ENCODE measurements around the gene ITGB3. TPM values are rescaled to one million over a fixed set of nuclear protein-coding genes. Genes with fewer than 3 reads are reported as not detected.

The ITGB3 gene
- polyA plus RNA-seq, 4 donors, result 0.54 to 4.8 (median 2.2) TPM

- no peaks in the 10 kb centered on the region for H3K27me3 ChIP-seq (ENCODE audit: control insufficient read depth in 3 of 3, insufficient read depth in 3 of 3, low read length in 3 of 3)
- FAIRE-seq (no peak), DNase-seq (no peak)
- H3K4me1 ChIP-seq (ENCODE audit: control insufficient read depth in 3 of 3, insufficient read depth in 2 of 3, low read depth in 1 of 3, low read length in 2 of 3), result peaks cover 0 to 20% (median 8%) of the 10 kb centered on the region in 3 donors
- H3K27ac ChIP-seq (ENCODE audit: low read depth in 1 of 3, low read length in 2 of 3), result no peak overlapping the region
- 85 to 89% (median 87%) methylated on average over 9 of the region's 9 CpGs for WGBS, 3 donors
- no peaks in the 10 kb centered on the region for H3K9me3 ChIP-seq (ENCODE audit: control insufficient read depth in 2 of 2, insufficient read depth in 1 of 2, low read depth in 1 of 2, low read length in 1 of 2)
- H3K36me3 ChIP-seq (ENCODE audit: control insufficient read depth in 3 of 3, insufficient read depth in 2 of 3, low read depth in 1 of 3, low read length in 3 of 3), result no peaks in the 10 kb centered on the region
- no peak overlapping the region for H3K4me3 ChIP-seq (ENCODE audit: low read depth in 1 of 3, low read length in 3 of 3)
Observed at GRCh38 chr17:47243737-47244598, 9.7 kb upstream of the ITGB3 start.

- H3K27ac ChIP-seq (ENCODE audit: low read depth in 1 of 3, low read length in 2 of 3), result no peak overlapping the region
- H3K9me3 ChIP-seq (ENCODE audit: control insufficient read depth in 2 of 2, insufficient read depth in 1 of 2, low read depth in 1 of 2, low read length in 1 of 2), result no peaks in the 10 kb centered on the region
- no peak for FAIRE-seq
- 77 to 92% (median 89%) methylated on average over 2 of the region's 2 CpGs for WGBS, 3 donors
- peaks cover 0 to 13% (median 8%) of the 10 kb centered on the region in 3 donors for H3K4me1 ChIP-seq (ENCODE audit: control insufficient read depth in 3 of 3, insufficient read depth in 2 of 3, low read depth in 1 of 3, low read length in 2 of 3)
- H3K36me3 ChIP-seq (ENCODE audit: control insufficient read depth in 3 of 3, insufficient read depth in 2 of 3, low read depth in 1 of 3, low read length in 3 of 3), result no peaks in the 10 kb centered on the region
- no peaks in the 10 kb centered on the region for H3K27me3 ChIP-seq (ENCODE audit: control insufficient read depth in 3 of 3, insufficient read depth in 3 of 3, low read length in 3 of 3)
- H3K4me3 ChIP-seq (ENCODE audit: low read depth in 1 of 3, low read length in 3 of 3), result no peak overlapping the region
- DNase-seq, result no peak
Observed at GRCh38 chr17:47244697-47245096, 8.9 kb upstream of the ITGB3 start.

DNA sequence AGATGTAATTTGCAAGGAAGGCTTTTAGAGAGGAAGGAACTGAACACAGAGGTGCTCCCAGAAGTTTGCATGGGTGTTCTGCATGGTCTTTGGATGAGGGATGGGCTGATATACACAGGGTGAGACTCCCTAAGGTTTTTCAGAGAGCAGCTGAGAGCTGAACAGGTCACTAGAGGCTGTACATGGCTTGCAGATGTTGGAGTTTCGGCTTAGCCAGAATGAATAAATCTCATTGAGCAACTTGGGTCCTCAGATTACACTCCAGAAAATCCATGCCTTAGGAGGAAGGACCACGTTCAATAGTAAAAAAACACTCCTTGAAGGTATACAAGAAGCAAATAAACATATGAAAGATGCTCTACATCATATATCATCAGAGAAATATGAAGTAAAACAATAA is 7.5 kb upstream of the ITGB3 start:
- no peak for FAIRE-seq
- no peaks in the 10 kb centered on the region for H3K4me1 ChIP-seq (ENCODE audit: control insufficient read depth in 3 of 3, insufficient read depth in 2 of 3, low read depth in 1 of 3, low read length in 2 of 3)

DNA sequence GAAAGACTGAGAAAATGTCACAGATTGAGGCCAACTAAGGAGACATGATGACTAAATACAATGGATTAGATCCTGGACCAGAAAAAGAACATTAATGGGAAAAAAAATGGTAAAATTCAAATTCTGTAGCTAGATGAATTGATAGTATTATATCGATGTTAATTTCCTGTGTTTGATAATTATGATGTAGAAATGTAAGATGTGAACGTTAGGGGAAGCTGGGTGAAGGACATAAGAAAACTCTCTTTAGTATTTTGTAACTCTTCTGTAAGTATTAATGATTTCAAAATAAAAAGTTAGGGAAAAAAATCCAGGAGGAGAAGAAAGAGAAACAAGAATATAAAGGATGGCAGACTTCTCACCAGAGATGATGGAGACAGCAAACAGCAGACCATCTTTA is 2.8 kb upstream of the ITGB3 start:
- peaks cover 0 to 17% (median 0%) of the 10 kb centered on the region in 3 donors for H3K27me3 ChIP-seq (ENCODE audit: control insufficient read depth in 3 of 3, insufficient read depth in 3 of 3, low read length in 3 of 3)

More for the DNA sequence above, 7.5 kb upstream of the ITGB3 start:
- no peak overlapping the region for H3K27ac ChIP-seq (ENCODE audit: low read depth in 1 of 3, low read length in 2 of 3)
- no peaks in the 10 kb centered on the region for H3K36me3 ChIP-seq (ENCODE audit: control insufficient read depth in 3 of 3, insufficient read depth in 2 of 3, low read depth in 1 of 3, low read length in 3 of 3)
- WGBS, 3 donors, result 73 to 83% (median 75%) methylated on average over 2 of the region's 2 CpGs
- H3K4me3 ChIP-seq (ENCODE audit: low read depth in 1 of 3, low read length in 3 of 3), result no peak overlapping the region
- H3K27me3 ChIP-seq (ENCODE audit: control insufficient read depth in 3 of 3, insufficient read depth in 3 of 3, low read length in 3 of 3), result no peaks in the 10 kb centered on the region
- DNase-seq, result no peak
- H3K9me3 ChIP-seq (ENCODE audit: control insufficient read depth in 2 of 2, insufficient read depth in 1 of 2, low read depth in 1 of 2, low read length in 1 of 2), result no peaks in the 10 kb centered on the region

GRCh38 chr17:47251421-47251940 is 2.1 kb upstream of the ITGB3 start:
- peaks cover 0 to 23% (median 0%) of the 10 kb centered on the region in 3 donors for H3K27me3 ChIP-seq (ENCODE audit: control insufficient read depth in 3 of 3, insufficient read depth in 3 of 3, low read length in 3 of 3)
- peak overlapping the region in 1 of 3 donors; percentile 62 for H3K27ac ChIP-seq (ENCODE audit: low read depth in 1 of 3, low read length in 2 of 3)
- no peaks in the 10 kb centered on the region for H3K9me3 ChIP-seq (ENCODE audit: control insufficient read depth in 2 of 2, insufficient read depth in 1 of 2, low read depth in 1 of 2, low read length in 1 of 2)
- H3K4me1 ChIP-seq (ENCODE audit: control insufficient read depth in 3 of 3, insufficient read depth in 2 of 3, low read depth in 1 of 3, low read length in 2 of 3), result peaks cover 2 to 27% (median 4%) of the 10 kb centered on the region in 3 donors
- 90 to 96% (median 91%) methylated on average over 1 of the region's 1 CpG for WGBS, 3 donors
- no peak overlapping the region for H3K4me3 ChIP-seq (ENCODE audit: low read depth in 1 of 3, low read length in 3 of 3)
- no peaks in the 10 kb centered on the region for H3K36me3 ChIP-seq (ENCODE audit: control insufficient read depth in 3 of 3, insufficient read depth in 2 of 3, low read depth in 1 of 3, low read length in 3 of 3)
- DNase-seq (no peak), FAIRE-seq (no peak)

More for the DNA sequence above, 2.8 kb upstream of the ITGB3 start:
- FAIRE-seq (no peak), DNase-seq (no peak)
- Histone ChIP-seq H3K9me3 (ENCODE audit: control insufficient read depth in 2 of 2, insufficient read depth in 1 of 2, low read depth in 1 of 2, low read length in 1 of 2) (no peaks in the 10 kb centered on the region), H3K36me3 (ENCODE audit: control insufficient read depth in 3 of 3, insufficient read depth in 2 of 3, low read depth in 1 of 3, low read length in 3 of 3) (no peaks in the 10 kb centered on the region), H3K4me1 (ENCODE audit: control insufficient read depth in 3 of 3, insufficient read depth in 2 of 3, low read depth in 1 of 3, low read length in 2 of 3) (peaks cover 2 to 27% (median 4%) of the 10 kb centered on the region in 3 donors), H3K4me3 (ENCODE audit: low read depth in 1 of 3, low read length in 3 of 3) (no peak overlapping the region), H3K27ac (ENCODE audit: low read depth in 1 of 3, low read length in 2 of 3) (no peak overlapping the region)
- 70 to 86% (median 83%) methylated on average over 2 of the region's 2 CpGs for WGBS, 3 donors

DNA sequence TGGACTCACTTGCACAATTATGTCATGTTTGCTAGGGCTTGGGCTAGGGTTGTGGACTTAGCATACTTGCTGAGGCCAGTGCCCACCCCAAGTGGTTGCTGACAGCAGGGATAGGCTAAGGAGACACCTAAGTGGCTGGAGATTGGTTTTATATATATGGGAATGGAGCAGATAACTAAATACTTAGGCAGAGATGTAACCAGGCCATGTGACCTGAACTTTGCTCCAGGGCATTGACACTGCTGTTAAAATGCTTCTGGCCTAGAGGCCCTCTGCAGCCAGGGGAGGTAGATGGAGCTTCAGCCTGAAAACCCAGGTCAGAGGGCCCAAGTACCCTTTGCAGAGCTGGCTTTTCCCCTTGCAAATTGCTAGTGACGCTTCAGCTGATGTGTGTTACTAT is 1.4 kb upstream of the ITGB3 start:
- Histone ChIP-seq H3K4me3 (ENCODE audit: low read depth in 1 of 3, low read length in 3 of 3) (no peak overlapping the region), H3K4me1 (ENCODE audit: control insufficient read depth in 3 of 3, insufficient read depth in 2 of 3, low read depth in 1 of 3, low read length in 2 of 3) (peaks cover 2 to 27% (median 4%) of the 10 kb centered on the region in 3 donors), H3K9me3 (ENCODE audit: control insufficient read depth in 2 of 2, insufficient read depth in 1 of 2, low read depth in 1 of 2, low read length in 1 of 2) (no peaks in the 10 kb centered on the region), H3K36me3 (ENCODE audit: control insufficient read depth in 3 of 3, insufficient read depth in 2 of 3, low read depth in 1 of 3, low read length in 3 of 3) (no peaks in the 10 kb centered on the region), H3K27ac (ENCODE audit: low read depth in 1 of 3, low read length in 2 of 3) (peak overlapping the region in 1 of 3 donors; percentile 62), H3K27me3 (ENCODE audit: control insufficient read depth in 3 of 3, insufficient read depth in 3 of 3, low read length in 3 of 3) (peaks cover 0 to 29% (median 0%) of the 10 kb centered on the region in 3 donors)
- 96 to 100% (median 100%) methylated on average over 1 of the region's 1 CpG for WGBS, 3 donors
- no peak for FAIRE-seq
- DNase-seq, result peak; percentile 56 to 83

- peak overlapping the region in 2 of 3 donors; percentile 60 to 62 for H3K27ac ChIP-seq (ENCODE audit: low read depth in 1 of 3, low read length in 2 of 3)
- peaks cover 2 to 27% (median 4%) of the 10 kb centered on the region in 3 donors for H3K4me1 ChIP-seq (ENCODE audit: control insufficient read depth in 3 of 3, insufficient read depth in 2 of 3, low read depth in 1 of 3, low read length in 2 of 3)
- no peaks in the 10 kb centered on the region for H3K9me3 ChIP-seq (ENCODE audit: control insufficient read depth in 2 of 2, insufficient read depth in 1 of 2, low read depth in 1 of 2, low read length in 1 of 2)
- DNase-seq (no peak), FAIRE-seq (no peak)
- WGBS, 3 donors, result 73 to 78% (median 75%) methylated on average over 10 of the region's 10 CpGs
- H3K4me3 ChIP-seq (ENCODE audit: low read depth in 1 of 3, low read length in 3 of 3), result peak overlapping the region in 1 of 3 donors; percentile 28
- H3K36me3 ChIP-seq (ENCODE audit: control insufficient read depth in 3 of 3, insufficient read depth in 2 of 3, low read depth in 1 of 3, low read length in 3 of 3), result no peaks in the 10 kb centered on the region
- peaks cover 0 to 36% (median 0%) of the 10 kb centered on the region in 3 donors for H3K27me3 ChIP-seq (ENCODE audit: control insufficient read depth in 3 of 3, insufficient read depth in 3 of 3, low read length in 3 of 3)
Observed at GRCh38 chr17:47252766-47253512, 688 bp upstream of the ITGB3 start.

- H3K36me3 ChIP-seq (ENCODE audit: control insufficient read depth in 3 of 3, insufficient read depth in 2 of 3, low read depth in 1 of 3, low read length in 3 of 3), result no peaks in the 10 kb centered on the region
- FAIRE-seq (no peak), DNase-seq (no peak)
- peak overlapping the region in 1 of 3 donors; percentile 91 for H3K27ac ChIP-seq (ENCODE audit: low read depth in 1 of 3, low read length in 2 of 3)
- peaks cover 0 to 36% (median 0%) of the 10 kb centered on the region in 3 donors for H3K27me3 ChIP-seq (ENCODE audit: control insufficient read depth in 3 of 3, insufficient read depth in 3 of 3, low read length in 3 of 3)
- H3K9me3 ChIP-seq (ENCODE audit: control insufficient read depth in 2 of 2, insufficient read depth in 1 of 2, low read depth in 1 of 2, low read length in 1 of 2), result no peaks in the 10 kb centered on the region
- H3K4me1 ChIP-seq (ENCODE audit: control insufficient read depth in 3 of 3, insufficient read depth in 2 of 3, low read depth in 1 of 3, low read length in 2 of 3), result peaks cover 2 to 27% (median 4%) of the 10 kb centered on the region in 3 donors
- 10 to 16% (median 14%) methylated on average over 15 of the region's 15 CpGs for WGBS, 3 donors
- H3K4me3 ChIP-seq (ENCODE audit: low read depth in 1 of 3, low read length in 3 of 3), result peak overlapping the region; percentile 36 to 64 (median 51)
Observed at GRCh38 chr17:47254403-47254943, 846 bp downstream of the ITGB3 start.
